ENCODE data around the gene USP5. TPM values are rescaled to one million over a fixed set of nuclear protein-coding genes. Genes with fewer than 3 reads are reported as not detected.

Gene USP5
- total RNA-seq, 1 experiment from 2014 or later = 80.2 TPM

- ChIA-PET POLR2A (interaction anchor here (0.9 to 2.1 kb wide), 2 partner anchors 9 to 20 kb away, joined by 3 to 9 read pairs; partner anchors contain the start of genes CDCA3 and USP5), CTCF (interaction anchor here (0.6 to 8.7 kb wide), 3 partner anchors 11 to 101 kb away, joined by 3 to 74 read pairs (median 8); partner anchors contain the start of gene MLF2)
- H3K27me3 Mint-ChIP-seq (ENCODE audit: insufficient read depth, unreplicated experiment) = peaks cover 49% of the 10 kb centered on the region
Measured at GRCh38 chr12:6832125-6832524, 19.8 kb upstream of the USP5 start.

GRCh38 chr12:6833189-6833890 is 18.6 kb upstream of the USP5 start:
- Mint-ChIP-seq H3K27ac (ENCODE audit: low read depth, unreplicated experiment) (no peak overlapping the region), H3K4me3 (ENCODE audit: unreplicated experiment) (no peak overlapping the region), H3K27me3 (ENCODE audit: insufficient read depth, unreplicated experiment) (peaks cover 37% of the 10 kb centered on the region), H3K4me1 (ENCODE audit: insufficient read depth, unreplicated experiment) (peaks cover 7% of the 10 kb centered on the region), H3K36me3 (ENCODE audit: insufficient read depth, unreplicated experiment) (no peaks in the 10 kb centered on the region), H3K9me3 (ENCODE audit: unreplicated experiment) (no peaks in the 10 kb centered on the region)
- DNase-seq (ENCODE audit: unreplicated experiment) = no peak
- no peak for TF ChIP-seq CTCF (IDR thresholded peaks at IDR 0.05; ENCODE audit: unreplicated experiment)
- intact Hi-C loops (cut with micrococcal nuclease) = no loop called here
- CTCF ChIA-PET = interaction anchor here (0.6 to 8.7 kb wide), 12 partner anchors 9 to 306 kb away, joined by 3 to 74 read pairs (median 4); partner anchors contain the start of genes MLF2 and PTMS
- BruUV-seq (replicated peaks) = no TSS peak
- POLR2A ChIA-PET = interaction anchor here (0.8 to 4.0 kb wide), 4 partner anchors 19 to 97 kb away, joined by 3 to 23 read pairs (median 6); partner anchors contain the start of genes CDCA3, MLF2 and USP5

More at GRCh38 chr12:6832125-6832524, 19.8 kb upstream of the USP5 start:
- Mint-ChIP-seq H3K9me3 (ENCODE audit: unreplicated experiment) (no peaks in the 10 kb centered on the region), H3K27ac (ENCODE audit: low read depth, unreplicated experiment) (no peak overlapping the region), H3K4me3 (ENCODE audit: unreplicated experiment) (no peak overlapping the region), H3K4me1 (ENCODE audit: insufficient read depth, unreplicated experiment) (peaks cover 19% of the 10 kb centered on the region), H3K36me3 (ENCODE audit: insufficient read depth, unreplicated experiment) (no peaks in the 10 kb centered on the region)
- no peak for TF ChIP-seq CTCF (IDR thresholded peaks at IDR 0.05; ENCODE audit: unreplicated experiment)
- no TSS peak for BruUV-seq (replicated peaks)
- intact Hi-C loops (cut with micrococcal nuclease) = no loop called here
- no peak for DNase-seq (ENCODE audit: unreplicated experiment)

GRCh38 chr12:6834254-6834653 is 17.7 kb upstream of the USP5 start:
- ChIA-PET CTCF (interaction anchor here (0.6 to 8.7 kb wide), 17 partner anchors 9 to 230 kb away, joined by 3 to 74 read pairs (median 4); partner anchors contain the start of genes MLF2, PTMS and USP5), POLR2A (interaction anchor here (0.6 to 4.0 kb wide), 7 partner anchors 17 to 145 kb away, joined by 3 to 23 read pairs (median 4); partner anchors contain the start of genes CDCA3, MLF2, USP5 and ZNF384)
- Mint-ChIP-seq H3K9me3 (ENCODE audit: unreplicated experiment) (no peaks in the 10 kb centered on the region), H3K36me3 (ENCODE audit: insufficient read depth, unreplicated experiment) (no peaks in the 10 kb centered on the region), H3K27ac (ENCODE audit: low read depth, unreplicated experiment) (no peak overlapping the region), H3K27me3 (ENCODE audit: insufficient read depth, unreplicated experiment) (peaks cover 28% of the 10 kb centered on the region), H3K4me3 (ENCODE audit: unreplicated experiment) (no peak overlapping the region), H3K4me1 (ENCODE audit: insufficient read depth, unreplicated experiment) (peaks cover 2% of the 10 kb centered on the region)
- intact Hi-C loops (cut with micrococcal nuclease) = no loop called here
- no peak for DNase-seq (ENCODE audit: unreplicated experiment)
- no peak for TF ChIP-seq CTCF (IDR thresholded peaks at IDR 0.05; ENCODE audit: unreplicated experiment)
- BruUV-seq (replicated peaks) = no TSS peak

GRCh38 chr12:6834873-6835272 is 17.1 kb upstream of the USP5 start:
- H3K27me3 Mint-ChIP-seq (ENCODE audit: insufficient read depth, unreplicated experiment) = peaks cover 21% of the 10 kb centered on the region

More at GRCh38 chr12:6834873-6835272, 17.1 kb upstream of the USP5 start:
- no peaks in the 10 kb centered on the region for H3K9me3 Mint-ChIP-seq (ENCODE audit: unreplicated experiment)
- ChIA-PET POLR2A (interaction anchor here (1.1 to 4.0 kb wide), 5 partner anchors 17 to 102 kb away, joined by 3 to 23 read pairs (median 4); partner anchors contain the start of genes CDCA3, MLF2 and USP5), CTCF (interaction anchor here (0.6 to 8.7 kb wide), 20 partner anchors 9 to 273 kb away, joined by 3 to 74 read pairs (median 4); partner anchors contain the start of genes MLF2 and PTMS)
- no peaks in the 10 kb centered on the region for H3K4me1 Mint-ChIP-seq (ENCODE audit: insufficient read depth, unreplicated experiment)
- H3K27ac Mint-ChIP-seq (ENCODE audit: low read depth, unreplicated experiment) = no peak overlapping the region
- no peak for DNase-seq (ENCODE audit: unreplicated experiment)
- no TSS peak for BruUV-seq (replicated peaks)
- no peak for TF ChIP-seq CTCF (IDR thresholded peaks at IDR 0.05; ENCODE audit: unreplicated experiment)
- H3K36me3 Mint-ChIP-seq (ENCODE audit: insufficient read depth, unreplicated experiment) = no peaks in the 10 kb centered on the region
- intact Hi-C loops (cut with micrococcal nuclease) = loop anchor here (1.0 kb wide), 1 partner anchor 82 kb away; the partner anchor contains the start of gene MLF2
- H3K4me3 Mint-ChIP-seq (ENCODE audit: unreplicated experiment) = no peak overlapping the region

Measured in MCF 10A (cell line).